A549 treated with AZD9567 at 1 μM for 4 hours (cell line): Measurements from ENCODE around the gene CHSY3. TPM values are rescaled to one million over a fixed set of nuclear protein-coding genes. Genes with fewer than 3 reads are reported as not detected.

Source experiments
- total RNA-seq: library from RNA; stranded (reverse); fragments of 200-300 nt; extraction: Qiagen RNA extraction; gene quantifications from 5 replicates; pipeline ENCODE4 v1.2.3, GENCODE V29; 2022; ENCODE audit not compliant: insufficient read depth

Gene CHSY3
- total RNA-seq = 0.07 to 0.16 TPM (median 0.13 TPM) in 4 of 5 replicates, not detected in the other

DNA sequence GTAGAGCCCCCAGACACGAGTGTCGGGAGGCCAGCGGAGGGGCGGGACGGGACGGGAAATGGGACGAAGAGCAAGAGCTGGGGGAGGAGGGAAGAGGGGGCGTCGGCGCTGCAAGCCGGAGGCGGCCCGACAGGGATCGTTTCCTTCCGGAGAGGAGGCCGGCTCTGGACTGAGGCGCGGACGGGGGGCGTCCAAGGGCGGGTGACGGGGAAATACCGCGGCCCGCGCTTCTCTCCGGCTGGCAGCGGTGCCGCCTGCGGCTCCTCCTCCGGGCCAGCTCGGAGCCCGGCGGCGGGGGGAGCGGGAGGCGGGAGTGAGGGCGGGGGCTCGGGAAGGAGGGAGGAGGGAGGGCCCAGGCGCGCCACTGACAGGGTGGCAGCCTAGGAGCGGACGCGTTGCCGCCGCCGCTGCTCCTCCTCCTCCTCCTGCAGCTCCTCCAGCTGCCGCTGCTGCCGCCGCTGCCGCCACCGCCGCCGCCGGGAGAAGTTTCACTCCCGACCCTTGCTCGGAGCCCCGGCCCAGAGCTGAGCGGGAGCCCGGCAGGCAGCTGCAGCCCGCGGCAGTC lies at the start of gene CHSY3:
TSS of gene CHSY3 (plus strand) at position 364 of the 565 bp plus-strand sequence.

Other genes with a start within 250 kb of the CHSY3 start
- not detected in 5 replicates for gene MINAR2, start 156.4 kb upstream of the CHSY3 start, total RNA-seq